Stimulated activated CD4-positive, alpha-beta T cell treated with anti-CD3 and anti-CD28 coated beads, Interleukin-15, amount 100 ng/mL, for 48 hours (primary cell): ENCODE data around the gene PLXDC2.

Experiments used
- DNase-seq, 2 donors: peaks; one replicate each; pipeline ENCODE4 v3.0.0-alpha.2; 2020; ENCODE audit warnings: low read depth in 2 of 2

PLXDC2 gene

DNA sequence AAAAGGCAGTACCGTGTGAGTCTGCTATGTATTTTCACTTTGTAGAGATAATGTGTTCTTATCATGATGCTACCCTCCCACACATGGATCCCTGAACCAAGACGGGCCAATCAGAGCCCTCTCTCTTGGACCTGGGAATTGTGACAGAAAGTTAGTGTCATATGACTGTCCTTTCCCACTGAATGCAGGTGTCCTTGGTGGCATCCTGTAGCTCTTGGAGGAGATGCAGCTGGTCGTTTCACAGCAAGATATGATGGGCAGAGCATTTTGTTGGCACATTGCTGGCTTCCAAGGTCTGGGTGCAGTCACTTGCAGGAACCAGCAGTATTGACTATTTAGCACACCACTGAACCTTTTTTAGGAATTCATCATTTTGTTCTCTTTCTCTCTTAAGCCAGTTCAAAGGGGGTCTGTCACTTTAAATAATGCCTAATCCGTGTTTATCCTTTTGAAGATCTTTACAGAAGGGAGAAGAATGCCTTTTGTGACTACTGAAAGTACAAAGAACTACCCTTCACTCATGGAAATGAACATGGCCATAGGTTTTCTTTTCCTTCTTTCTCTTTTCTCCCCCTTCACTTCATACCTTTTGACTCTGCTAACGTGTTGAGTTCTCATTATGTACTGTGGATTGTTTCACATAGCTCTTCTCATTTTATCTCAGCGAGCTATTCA is 125.1 kb downstream of the PLXDC2 start:
- no peak for DNase-seq

DNA sequence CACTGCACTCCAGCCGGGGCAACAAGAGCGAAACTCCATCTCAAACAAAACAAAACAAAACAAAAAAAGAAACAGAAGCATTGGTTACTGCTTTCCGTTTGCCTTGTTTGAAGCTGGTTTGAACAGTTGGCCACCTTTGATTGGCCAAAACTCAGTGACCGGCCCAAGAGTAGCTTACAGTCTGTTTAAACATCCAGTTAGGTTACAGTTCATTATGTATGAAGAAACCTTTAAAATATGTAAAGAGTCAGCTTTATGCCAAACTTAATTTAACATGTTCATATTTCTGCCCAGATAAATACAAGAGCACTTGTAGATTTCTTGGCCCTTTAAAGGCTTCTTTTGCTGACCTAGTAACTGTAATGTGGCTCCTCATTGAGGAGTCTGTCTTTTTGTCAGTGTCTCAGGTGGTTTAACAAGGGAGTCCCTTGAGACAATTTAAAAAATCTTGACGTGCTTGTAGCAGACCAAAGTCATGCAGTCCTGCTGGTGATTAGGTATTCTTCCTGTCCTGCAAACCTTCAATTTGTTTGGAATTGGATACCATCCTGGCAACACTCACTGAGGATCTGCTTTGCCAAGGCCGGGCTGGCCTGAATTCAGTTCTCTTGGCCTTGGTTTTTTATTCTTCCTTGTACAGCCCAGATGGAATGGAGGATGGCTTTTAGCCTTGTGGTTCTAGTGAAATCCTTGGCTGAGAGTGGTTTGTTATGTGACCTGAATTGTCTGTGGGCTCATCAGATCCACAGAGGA is 128.9 kb downstream of the PLXDC2 start:
- DNase-seq = no peak

DNA sequence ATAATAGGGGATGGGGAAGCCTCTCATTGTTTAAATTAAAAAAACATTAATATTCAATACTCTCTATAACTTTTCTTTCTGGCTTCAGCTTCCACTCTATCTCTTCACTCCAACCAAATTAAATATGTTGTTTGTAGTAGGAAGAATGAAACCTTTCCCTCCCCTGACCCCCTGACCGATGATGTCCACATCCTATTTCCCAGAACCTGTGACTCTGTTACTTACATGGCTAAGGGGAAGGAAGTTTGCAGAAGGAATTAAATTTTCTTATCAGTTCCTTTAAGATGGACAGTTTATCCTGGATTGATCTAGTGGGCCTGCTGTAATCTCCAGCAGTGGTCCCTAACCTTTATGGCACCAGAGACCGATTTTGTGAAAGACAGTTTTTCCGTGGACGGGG is 130.0 kb downstream of the PLXDC2 start:
- DNase-seq = no peak

DNA sequence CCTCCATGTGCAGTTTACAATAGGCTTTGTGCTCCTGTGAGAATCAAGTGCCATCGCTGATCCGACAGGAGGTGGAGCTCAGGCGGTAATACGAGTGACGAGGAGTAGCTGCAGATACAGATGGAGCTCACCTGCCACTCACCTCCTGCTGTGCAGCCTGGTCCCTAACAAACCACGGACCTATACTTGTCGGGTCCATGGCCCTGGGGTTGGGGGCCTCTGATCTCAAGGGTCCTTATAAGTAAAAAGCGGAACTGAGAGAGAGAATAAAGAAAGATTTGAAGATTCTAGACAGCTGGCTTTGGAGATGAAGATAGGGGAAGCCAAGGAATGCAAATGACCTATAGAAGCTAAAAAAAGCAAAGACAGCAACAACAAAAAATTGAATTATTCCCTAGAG is 130.6 kb downstream of the PLXDC2 start:
- DNase-seq = no peak

DNA sequence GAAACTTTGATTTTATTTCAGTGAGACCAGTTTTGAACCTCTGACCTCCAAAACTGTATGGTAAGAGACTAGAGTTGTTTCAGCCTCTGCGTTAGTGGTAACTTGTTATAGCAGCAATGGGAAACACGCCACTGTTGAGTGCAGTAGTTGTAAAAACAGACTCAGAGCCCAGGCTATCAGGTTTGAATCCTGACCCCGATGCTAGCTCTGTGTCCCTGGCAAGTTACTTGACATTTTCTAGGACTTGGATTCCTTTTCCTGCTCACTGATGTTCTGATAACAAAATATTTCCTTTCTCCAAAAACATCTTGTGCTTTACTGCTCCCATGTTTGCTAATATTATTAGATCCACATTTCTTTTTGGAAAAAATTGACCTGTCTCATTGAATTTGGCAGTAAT is 131.0 kb downstream of the PLXDC2 start:
- no peak for DNase-seq

DNA sequence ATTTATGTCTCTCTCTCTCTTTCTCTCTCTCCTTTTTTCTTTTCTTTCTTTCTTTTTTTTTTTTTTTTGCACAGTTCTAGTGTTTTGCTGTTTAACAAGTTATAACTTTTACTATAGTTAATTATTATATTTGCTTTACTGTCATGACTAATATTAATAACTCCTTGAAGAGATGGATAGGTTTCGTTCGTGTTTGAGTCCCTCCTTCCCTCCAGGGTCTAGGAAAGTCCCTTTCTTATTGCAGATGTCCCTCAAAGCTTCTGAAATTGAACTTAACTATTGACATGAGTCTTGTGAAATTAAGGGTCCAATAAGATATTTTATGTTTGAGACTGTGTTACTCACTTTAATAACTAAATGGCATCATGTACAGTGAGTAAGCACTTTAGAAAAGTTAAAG is 131.4 kb downstream of the PLXDC2 start:
- DNase-seq = no peak

DNA sequence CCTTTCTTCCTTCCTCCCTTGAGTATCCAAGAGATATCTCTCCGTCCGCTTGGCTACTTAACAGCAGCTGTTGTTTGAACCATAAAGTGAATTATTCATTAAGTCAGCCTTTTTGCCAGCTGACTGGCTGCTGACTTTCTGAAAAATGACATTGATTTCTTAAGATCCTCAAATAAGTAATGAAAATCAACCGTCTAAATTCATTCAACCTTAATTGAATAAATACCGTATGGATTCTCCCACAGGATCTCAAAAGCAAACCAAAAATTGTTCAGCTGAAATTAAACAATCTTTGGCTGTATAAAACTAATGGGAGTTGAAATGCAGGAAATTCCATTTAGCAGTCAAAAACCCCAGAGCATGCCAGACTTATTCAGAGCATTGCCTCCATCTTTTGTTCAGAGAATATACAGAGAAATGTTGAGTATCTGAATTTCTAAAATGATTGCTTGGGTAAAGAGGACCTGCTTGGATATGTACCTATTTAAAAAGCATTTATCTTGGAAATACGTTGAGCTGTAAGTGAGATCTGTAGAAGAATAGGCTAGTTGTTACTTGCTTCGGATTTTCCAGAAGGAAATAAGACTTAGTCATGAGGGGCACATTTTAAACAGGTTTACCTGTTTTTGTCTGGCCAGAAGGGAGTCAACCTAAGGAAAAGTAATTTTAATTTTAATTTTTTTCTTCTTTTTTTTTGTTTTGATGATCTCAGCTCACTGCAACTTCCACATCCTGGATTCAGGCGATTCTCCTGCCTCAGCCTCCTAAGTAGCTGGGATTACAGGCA is 136.2 kb downstream of the PLXDC2 start:
- no peak for DNase-seq

DNA sequence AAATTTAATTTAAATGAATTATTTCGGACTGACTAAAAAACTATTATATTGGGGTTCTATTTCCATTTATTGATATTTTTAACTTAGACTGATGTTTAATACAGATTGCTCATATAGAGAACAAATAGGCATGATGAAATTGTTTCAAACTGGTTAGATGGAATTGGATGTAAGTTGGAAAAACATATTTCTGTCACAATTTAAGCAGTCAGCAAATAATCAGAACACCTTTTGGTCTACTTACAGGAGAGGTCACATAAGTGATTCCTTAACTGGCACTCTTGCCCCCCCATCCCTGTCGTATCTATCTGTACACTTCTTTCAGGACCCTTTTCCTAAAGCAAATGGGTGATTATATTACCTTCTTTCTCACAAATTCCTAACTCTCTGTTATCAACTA is 138.4 kb downstream of the PLXDC2 start:
- DNase-seq = no peak

DNA sequence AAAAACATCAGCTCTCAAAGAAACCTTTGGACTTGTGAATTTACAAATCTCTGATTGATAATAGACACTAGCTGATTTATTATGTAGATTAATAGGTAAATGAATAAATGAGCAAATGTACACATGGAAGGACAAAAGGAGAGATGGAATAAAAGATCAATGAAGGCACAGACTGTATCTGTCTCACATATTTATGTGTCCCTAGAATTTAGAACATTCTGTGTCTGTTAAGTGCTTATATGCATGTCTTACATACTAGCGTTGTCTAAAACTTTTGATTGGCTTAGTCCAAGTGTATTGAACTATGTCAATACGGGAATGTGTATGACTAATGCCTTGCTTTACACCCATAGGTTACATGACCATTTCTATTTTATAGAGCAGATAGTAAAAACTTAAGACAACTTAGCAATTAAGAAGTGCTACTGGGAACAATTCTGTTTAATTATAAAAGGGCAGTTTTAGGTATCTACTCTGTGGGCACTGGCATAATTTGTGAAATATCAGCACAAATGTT is 140.3 kb downstream of the PLXDC2 start:
- DNase-seq = no peak

DNA sequence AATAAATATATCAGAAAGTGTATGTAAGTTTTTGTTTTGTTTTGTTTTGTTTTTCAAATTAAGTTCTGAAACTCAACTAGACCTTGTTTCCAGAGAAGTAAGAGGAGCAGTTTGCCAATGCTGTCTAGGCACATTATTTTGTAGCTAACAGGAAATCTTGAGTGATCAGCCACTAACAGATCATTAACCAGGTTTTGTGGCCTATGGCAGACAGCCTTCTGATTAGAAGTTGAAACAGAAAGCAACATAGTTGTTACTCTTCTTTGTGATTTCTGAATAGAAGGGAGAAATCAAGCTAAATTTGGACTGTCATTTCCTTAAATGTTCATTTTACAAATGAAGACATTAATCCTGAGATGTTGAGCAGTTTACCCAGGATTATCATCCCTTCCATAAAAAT is 142.6 kb downstream of the PLXDC2 start:
- no peak for DNase-seq

DNA sequence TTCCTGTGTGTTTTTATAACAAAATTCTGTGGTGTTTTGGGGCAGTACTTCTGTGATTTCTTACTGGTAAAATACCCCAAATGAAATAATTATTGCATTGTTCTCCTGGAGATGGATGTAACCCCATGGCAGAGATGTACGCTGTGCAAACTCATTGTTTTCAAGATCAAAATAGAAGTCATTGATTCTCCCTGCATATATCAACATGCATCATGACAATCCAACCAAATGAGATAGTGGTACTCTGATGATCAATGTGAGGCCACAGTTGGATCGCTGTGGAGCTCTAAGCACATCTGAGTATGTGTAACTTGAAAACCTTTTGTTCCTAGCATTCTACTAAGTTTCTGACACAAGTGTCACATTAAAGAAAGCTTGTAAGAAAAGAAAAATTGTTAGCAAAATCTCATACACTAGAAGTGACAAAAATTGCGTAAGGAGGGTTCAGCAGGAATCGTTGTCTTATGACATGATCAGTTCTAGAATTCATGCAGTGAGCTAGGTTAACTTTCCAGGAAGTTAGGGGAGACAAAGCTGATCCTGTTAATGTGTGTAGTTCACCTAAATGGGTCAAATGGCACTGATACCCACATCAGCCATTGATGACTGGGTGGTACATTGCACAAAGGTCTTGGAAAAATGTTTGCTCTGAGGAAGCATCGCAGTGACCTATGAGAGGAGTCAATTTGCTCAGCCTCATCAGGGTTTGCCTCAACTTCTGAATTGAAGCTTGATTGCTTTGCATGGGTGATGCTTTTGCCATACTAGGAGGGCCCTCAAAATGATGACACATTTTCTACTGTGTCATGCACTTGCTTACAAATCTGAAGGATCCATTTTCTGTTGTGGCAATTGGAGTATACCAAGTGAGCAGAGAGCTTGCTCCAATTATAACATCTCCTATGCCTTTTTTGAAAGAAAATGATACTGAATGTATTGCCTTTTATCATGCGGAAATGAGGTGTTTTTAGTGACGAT is 145.1 kb downstream of the PLXDC2 start:
- no peak for DNase-seq

DNA sequence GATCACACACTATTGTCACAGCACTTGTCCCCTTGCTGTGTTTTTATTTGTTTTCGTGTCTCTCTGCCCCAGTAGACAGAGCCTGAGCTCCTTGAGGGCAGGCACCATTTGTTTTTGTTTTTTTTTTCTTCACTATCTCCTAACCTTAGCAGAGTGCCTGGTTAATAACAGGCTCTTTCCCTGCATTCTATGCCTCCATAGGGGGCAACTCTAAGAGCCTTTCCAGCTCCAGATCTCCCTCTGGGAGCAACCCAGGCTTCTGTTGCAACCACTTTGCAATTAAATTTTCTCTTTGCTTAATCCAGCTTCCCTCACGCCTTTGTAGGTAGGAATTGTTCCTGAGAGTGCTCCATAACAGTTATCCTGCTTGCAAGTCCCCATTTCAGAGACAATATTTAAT is 148.4 kb downstream of the PLXDC2 start:
- DNase-seq = no peak

DNA sequence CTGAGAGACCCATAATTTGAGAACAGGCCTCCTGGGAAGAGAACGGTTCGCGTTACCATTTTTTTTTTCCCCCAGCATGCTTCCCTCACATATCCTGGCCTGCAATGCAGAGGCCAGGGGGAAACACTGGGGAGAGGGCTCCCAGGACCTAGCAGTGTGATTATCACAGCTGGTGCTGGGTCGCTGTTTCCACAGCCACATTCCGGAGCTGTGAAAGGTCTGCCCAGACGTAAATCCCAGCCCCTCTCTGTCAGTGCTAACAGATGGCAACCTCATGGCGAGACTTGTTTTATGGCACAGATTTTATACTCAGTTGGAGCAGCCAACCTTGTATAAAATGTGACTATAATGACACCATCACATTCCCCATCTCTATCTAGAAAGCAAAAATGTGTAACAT is 150.5 kb downstream of the PLXDC2 start:
- no peak for DNase-seq

DNA sequence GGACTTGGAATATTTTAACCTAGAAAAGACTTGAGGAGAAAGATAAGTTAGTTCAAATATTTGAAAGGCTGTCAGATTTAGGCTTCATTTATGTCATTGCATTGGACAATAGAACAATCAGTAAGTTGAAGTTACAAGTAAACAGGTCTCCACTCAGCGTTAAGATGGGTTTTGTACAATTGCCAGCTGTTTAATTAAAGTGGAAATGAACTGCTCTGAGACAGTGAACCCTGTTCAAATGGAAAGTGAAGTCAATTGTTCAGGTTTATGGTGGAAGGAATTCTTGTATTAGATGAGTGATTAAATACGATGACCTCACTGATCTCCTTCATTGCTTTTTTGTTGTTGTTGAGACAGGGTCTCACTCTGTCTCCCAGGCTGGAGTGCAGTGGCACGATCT is 151.7 kb downstream of the PLXDC2 start:
- no peak for DNase-seq

DNA sequence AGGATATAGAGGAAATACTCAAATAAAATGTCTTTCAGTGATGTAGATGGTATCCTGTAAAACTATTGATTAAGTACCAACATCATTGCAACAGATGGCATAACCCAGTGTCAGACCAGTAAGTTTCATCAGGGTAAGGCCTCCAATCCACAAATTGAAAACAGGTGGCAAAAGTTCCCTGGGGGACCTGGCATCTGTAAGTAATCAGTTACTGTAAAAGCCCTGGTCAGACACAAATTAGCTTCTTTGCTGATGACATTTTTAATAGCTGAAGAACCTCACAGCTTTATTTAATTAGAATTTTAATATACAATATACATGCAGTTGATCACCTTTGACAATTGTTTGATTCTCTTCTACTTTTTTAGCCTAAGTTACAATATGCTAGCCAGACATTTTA is 152.5 kb downstream of the PLXDC2 start:
- DNase-seq = no peak

DNA sequence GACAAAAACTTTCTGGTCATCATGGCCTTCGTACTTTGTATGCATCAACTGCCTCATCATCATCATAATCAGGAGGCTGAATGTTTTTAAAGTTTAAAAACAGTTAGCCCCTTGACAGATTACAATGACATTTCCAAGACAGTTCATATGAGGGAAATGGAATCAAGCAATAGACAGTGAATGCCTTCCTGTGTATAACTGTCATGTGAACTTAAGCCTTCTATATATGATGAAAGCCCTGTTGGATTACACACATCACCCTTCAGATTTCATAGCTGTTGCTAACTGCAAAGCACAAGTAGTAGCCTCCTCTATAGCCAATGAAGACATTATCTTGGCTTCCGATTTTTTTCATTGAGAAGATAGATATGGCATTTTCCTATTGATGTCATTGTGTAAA is 154.0 kb downstream of the PLXDC2 start:
- no peak for DNase-seq

DNA sequence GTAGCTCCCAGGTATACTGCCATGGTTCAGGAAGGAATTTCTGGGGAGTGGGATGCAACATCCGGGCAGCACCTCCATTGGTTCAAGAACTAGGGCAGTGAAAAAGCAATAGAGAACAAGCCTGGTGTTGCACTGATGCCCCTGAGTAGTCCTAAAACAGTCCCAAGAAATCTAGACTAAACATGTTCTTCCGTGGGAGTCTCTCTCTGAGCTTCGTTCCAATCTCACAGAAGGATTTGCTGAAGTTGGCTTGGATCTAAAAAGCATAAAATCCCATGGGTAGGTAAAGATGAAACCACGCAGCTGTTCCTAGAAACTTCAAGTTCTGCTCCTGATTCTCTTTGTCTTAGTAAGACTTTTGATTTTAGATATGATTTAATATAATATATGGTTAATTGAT is 154.5 kb downstream of the PLXDC2 start:
- DNase-seq = no peak

DNA sequence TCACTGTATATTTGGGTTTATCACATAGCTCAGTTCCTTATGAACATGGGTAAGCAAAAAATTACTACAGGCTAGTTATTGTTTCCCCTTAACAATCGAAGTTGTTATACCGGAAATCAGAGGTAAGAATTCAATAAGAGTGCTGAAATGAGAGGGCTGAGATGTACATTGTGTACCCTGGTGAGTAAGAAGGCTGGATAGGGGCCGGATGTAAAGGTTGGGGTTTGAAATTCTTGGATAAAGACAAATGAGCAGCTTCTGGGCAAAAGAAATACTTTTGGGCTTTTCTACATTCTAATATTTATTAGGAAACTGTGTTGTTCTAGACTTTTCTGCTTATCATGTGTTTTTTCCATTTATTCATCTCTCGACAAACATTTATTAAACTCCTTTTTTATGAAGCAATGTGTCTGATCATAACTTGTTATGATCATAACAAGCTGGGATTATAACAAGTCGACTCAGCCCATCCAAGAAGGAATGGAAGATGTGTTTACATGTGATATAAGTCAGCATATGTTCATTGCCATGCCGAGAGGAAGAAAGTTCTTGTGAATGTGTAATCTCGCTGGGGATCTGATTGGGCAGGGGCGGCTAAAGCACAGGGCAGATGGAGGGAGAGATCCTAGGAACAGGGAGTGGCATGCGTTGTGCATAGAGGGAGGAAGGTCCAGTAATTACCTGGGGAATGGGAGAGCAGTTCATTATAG is 155.3 kb downstream of the PLXDC2 start:
- DNase-seq = no peak

DNA sequence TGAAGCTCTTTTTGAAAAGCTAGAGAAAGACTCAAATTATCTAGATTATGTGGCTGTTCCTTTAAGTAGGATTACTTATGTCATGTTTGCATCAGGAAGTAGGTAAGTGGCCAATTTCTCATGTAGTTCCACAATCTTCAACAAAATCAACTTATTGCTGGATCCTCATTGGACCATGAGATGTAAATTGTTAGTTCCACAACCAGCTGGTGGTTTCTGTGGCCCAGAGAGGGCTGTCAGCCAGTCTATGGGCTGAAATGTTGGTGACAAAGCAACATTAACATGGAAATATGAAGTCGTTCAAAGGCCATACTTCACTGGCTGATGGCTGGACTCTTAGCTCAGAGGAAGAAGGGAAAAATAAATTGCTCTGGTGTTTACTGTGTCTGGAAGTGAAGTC is 157.9 kb downstream of the PLXDC2 start:
- no peak for DNase-seq

DNA sequence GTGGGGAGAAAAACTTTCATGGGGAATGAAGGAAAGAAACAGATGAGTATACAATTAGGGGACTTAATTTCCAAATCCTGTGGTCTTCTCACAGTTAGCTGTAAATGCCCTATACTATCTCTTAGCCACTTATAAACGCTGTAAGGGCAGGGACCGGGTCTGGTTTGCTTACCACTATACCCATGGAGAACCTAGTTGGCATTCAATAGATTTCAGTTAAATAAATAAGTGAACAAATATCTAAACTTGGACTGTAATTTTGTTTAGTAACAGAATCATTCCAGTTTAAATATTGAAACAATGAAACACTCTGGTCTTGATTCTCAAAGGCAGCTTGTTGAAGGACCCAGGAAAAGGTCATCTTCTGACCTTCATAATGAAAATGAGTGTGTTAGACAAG is 158.3 kb downstream of the PLXDC2 start:
- DNase-seq = no peak

DNA sequence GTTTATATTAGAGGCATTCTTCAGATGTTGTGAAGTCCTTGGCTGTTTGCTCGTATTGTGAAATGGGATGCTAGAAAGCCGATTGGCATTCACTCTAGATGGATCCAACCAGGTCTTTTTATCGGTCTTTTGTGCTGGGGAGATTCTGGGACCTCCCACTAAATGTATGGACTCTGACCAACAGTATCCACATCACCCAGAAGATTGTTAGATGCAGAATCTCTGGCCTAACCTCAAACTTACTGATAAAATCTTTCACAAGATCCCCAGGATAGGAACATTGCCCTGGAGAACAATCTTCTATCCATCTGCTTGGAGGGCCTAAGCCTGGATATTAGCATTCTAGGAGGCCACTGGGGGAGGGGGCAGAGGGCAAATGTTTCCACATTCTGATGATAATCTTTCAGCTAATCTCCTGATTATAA is 160.9 kb downstream of the PLXDC2 start:
- no peak for DNase-seq
